Fibroblast of the aortic adventitia (primary cell): ENCODE measurements around the gene DDR2. TPM values are rescaled to one million over a fixed set of nuclear protein-coding genes. Genes with fewer than 3 reads are reported as not detected.

Experiments used
- DNase-seq: peaks from one replicate; pipeline ENCODE4 v3.0.0-alpha.2; 2010; ENCODE audit warnings: low read depth
- H3K4me3 ChIP-seq: 2 replicates; pipeline ENCODE4 v1.5.1; 2011; ENCODE audit warnings: low read depth, mild to moderate bottlenecking, control low read depth, low read length, moderate library complexity
- CTCF ChIP-seq: IDR thresholded peaks from 2 replicates; pipeline ENCODE4 v1.5.1; 2011; ENCODE audit warnings: mild to moderate bottlenecking, low read length, control low read depth, inconsistent platforms; ENCODE audit not compliant: insufficient read depth
- total RNA-seq: library from RNA; depleted of rRNA; stranded (reverse); fragments of >200 nt; gene quantifications from 2 replicates; pipeline ENCODE4 v1.2.3, GENCODE V29; 2012; ENCODE audit warnings: low replicate concordance

The DDR2 gene
- total RNA-seq, 1 donor: 379 TPM

- no peak overlapping the region for H3K4me3 ChIP-seq
- no peak for DNase-seq
- no peak for TF ChIP-seq CTCF
Observed at GRCh38 chr1:162716552-162716951, 84.3 kb downstream of the DDR2 start.

GRCh38 chr1:162717548-162718184 lies 85.4 kb downstream of the DDR2 start:
- no peak overlapping the region for H3K4me3 ChIP-seq
- DNase-seq: no peak
- no peak for TF ChIP-seq CTCF

- TF ChIP-seq CTCF: no peak
- no peak overlapping the region for H3K4me3 ChIP-seq
- DNase-seq: no peak
Observed at GRCh38 chr1:162719678-162720077, 87.4 kb downstream of the DDR2 start.

GRCh38 chr1:162720996-162721395 lies 88.7 kb downstream of the DDR2 start:
- no peak for DNase-seq
- H3K4me3 ChIP-seq: no peak overlapping the region
- no peak for TF ChIP-seq CTCF

GRCh38 chr1:162721471-162721870 lies 89.2 kb downstream of the DDR2 start:
- TF ChIP-seq CTCF: no peak
- DNase-seq: no peak
- H3K4me3 ChIP-seq: no peak overlapping the region

- no peak overlapping the region for H3K4me3 ChIP-seq
- no peak for DNase-seq
- no peak for TF ChIP-seq CTCF
Observed at GRCh38 chr1:162722036-162722435, 89.8 kb downstream of the DDR2 start.

GRCh38 chr1:162724583-162725120 lies 92.4 kb downstream of the DDR2 start:
- no peak overlapping the region for H3K4me3 ChIP-seq
- peak; percentile 28 for DNase-seq
- no peak for TF ChIP-seq CTCF
